ENCODE data around the gene FIBP. TPM values are rescaled to one million over a fixed set of nuclear protein-coding genes. Genes with fewer than 3 reads are reported as not detected.

Gene FIBP
- total and polyA plus RNA-seq, 2 of the 8 experiments (the other 6 are each of a cell fraction or from before 2014, with no cell fraction given): 74.3 to 173 TPM

DNA sequence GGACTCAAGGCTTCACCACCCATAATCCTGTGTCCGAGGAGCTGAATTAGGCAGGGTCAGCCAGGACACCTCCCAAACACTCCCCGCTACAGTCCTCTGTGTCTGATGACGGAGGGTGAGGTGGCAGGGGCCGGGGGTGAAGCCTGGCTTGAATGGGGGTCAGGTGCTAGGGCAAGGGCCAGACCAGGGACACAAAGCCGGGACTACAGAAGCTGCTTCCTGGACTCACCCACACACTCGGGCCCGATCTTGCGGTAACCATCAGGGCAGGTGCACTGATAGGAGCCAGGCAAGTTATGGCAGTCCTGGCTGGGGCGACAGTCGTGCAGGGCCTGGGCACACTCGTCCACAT lies 18.0 kb downstream of the FIBP start:
- Histone ChIP-seq H2BK12ac (ENCODE audit: low read depth, low read length) (0 out of 2 replicates have a peak overlapping the region, but pooled peaks have one; percentile 27), H3K4me2 (ENCODE audit: insufficient read depth in 1 of 2, low read depth in 2 of 2, low read length in 2 of 2) (no peak overlapping the region), H2AK5ac (ENCODE audit: low read depth, low read length) (no peak overlapping the region), H3K4me1 (replicated peaks in 1 of 4; ENCODE audit: control insufficient read depth in 3 of 4, insufficient read depth in 4 of 4, low read length in 3 of 4) (peaks cover 0 to 10% (median 3%) of the 10 kb centered on the region in 4 experiments; a peak in 5 of 7 replicates), H2BK20ac (ENCODE audit: low read length) (no peak overlapping the region), H3K14ac (ENCODE audit: insufficient read length) (no peak overlapping the region), H3K36me3 (ENCODE audit: control insufficient read depth in 2 of 4, insufficient read depth in 4 of 4, low read length in 3 of 4) (peaks cover 0 to 3% (median 0%) of the 10 kb centered on the region in 4 experiments; a peak in 3 of 8 replicates), H4K8ac (ENCODE audit: extremely low read depth, insufficient read depth, low read length) (no peak overlapping the region), H2AFZ (ENCODE audit: low read length) (no peak overlapping the region), H2BK5ac (ENCODE audit: low read depth, low read length) (no peak overlapping the region), H3K27me3 (replicated peaks in 1 of 4; ENCODE audit: control insufficient read depth in 3 of 4, extremely low read depth in 1 of 4, insufficient read depth in 3 of 4, low read length in 3 of 4) (peaks cover 0 to 32% (median 15%) of the 10 kb centered on the region in 4 experiments; a peak in 4 of 7 replicates), H3K79me1 (ENCODE audit: low read depth, low read length) (no peaks in the 10 kb centered on the region; the same call in 1 of the 2 replicates), H2BK15ac (ENCODE audit: low read length) (no peak overlapping the region), H4K91ac (replicated peaks; ENCODE audit: insufficient read length, low read length) (no peak overlapping the region), H3K79me2 (ENCODE audit: control insufficient read depth in 1 of 2, insufficient read depth in 2 of 2, low read length in 2 of 2) (no peaks in the 10 kb centered on the region), H3K23me2 (ENCODE audit: low read depth, low read length) (peaks cover 9% of the 10 kb centered on the region; the same call in 1 of the 2 replicates), H3K23ac (ENCODE audit: insufficient read length) (no peak overlapping the region), H3K27ac (ENCODE audit: low read depth, low read length) (no peak overlapping the region), H3K56ac (replicated peaks; ENCODE audit: insufficient read length, low read depth, low read length) (no peak overlapping the region), H4K5ac (ENCODE audit: insufficient read length, low read depth, low read length) (no peak overlapping the region), H3K4me3 (ENCODE audit: extremely low read depth in 1 of 4, insufficient read depth in 2 of 4, low read depth in 3 of 4, low read length in 4 of 4) (no peak overlapping the region), H3K9ac (replicated peaks in 1 of 4; ENCODE audit: extremely low read depth in 1 of 4, low read depth in 3 of 4, low read length in 3 of 4) (no peak overlapping the region), H4K20me1 (replicated peaks in 1 of 2; ENCODE audit: control insufficient read depth in 1 of 2, insufficient read depth in 2 of 2, low read length in 2 of 2) (peaks cover 0 to 2% of the 10 kb centered on the region in 2 experiments), H3K9me3 (ENCODE audit: insufficient read depth in 2 of 2, low read depth in 1 of 2, low read length in 1 of 2) (no peaks in the 10 kb centered on the region), H3K4ac (replicated peaks; ENCODE audit: insufficient read length, low read depth, low read length) (no peak overlapping the region), H3K18ac (ENCODE audit: extremely low read depth, low read length) (no peak overlapping the region), H2BK120ac (replicated peaks; ENCODE audit: low read depth, low read length) (no peak overlapping the region)
- ChIA-PET CTCF (ENCODE audit: partially characterized antibody) (interaction anchor here (3.0 to 8.9 kb wide), 4 partner anchors 10 to 18 kb away, joined by 15 to 210 read pairs (median 78); partner anchors contain the start of genes CCDC85B, CFL1, CTSW and FIBP), POLR2A (ENCODE audit: partially characterized antibody) (interaction anchor here (38.3 to 39.7 kb wide), 2 partner anchors 5 to 14 kb away, joined by 1071 read pairs; partner anchors contain the start of genes CCDC85B, CFL1, CTSW and EFEMP2)
- DNase-seq (ENCODE audit: low read depth in 1 of 2, low spot score in 2 of 2) (no peak), FAIRE-seq (no peak)
- 93% methylated on average over 11 of the region's 11 CpGs; no CpG with 5 or more reads in 1 of the 2 experiments for WGBS, 2 experiments (ENCODE audit: extremely low coverage in 1 of 2, insufficient coverage in 1 of 2, insufficient read length in 1 of 2, insufficient replicate concordance in 2 of 2, low coverage in 1 of 2, low lambda C conversion rate in 2 of 2, missing lambda C conversion rate in 1 of 2)
- TF ChIP-seq CREB1 (IDR thresholded peaks at IDR 0.05) (no peak), NRF1 (IDR thresholded peaks at IDR 0.05; ENCODE audit: low read depth, low read length) (no peak), CHD1 (IDR thresholded peaks at IDR 0.05; ENCODE audit: low read depth, low read length) (no peak), SAP30 (IDR thresholded peaks at IDR 0.05; ENCODE audit: insufficient read depth, insufficient replicate concordance, low read length) (no peak), SP2 (IDR thresholded peaks at IDR 0.05; ENCODE audit: low read length) (no peak), EZH2 (IDR thresholded peaks at IDR 0.05; ENCODE audit: low read depth, low read length, severe bottlenecking) (no peak), BACH1 (IDR thresholded peaks at IDR 0.05; ENCODE audit: low read length) (no peak), TCF12 (IDR thresholded peaks at IDR 0.05; ENCODE audit: low read depth, low read length) (no peak), POU5F1 (IDR thresholded peaks at IDR 0.05; ENCODE audit: low read depth, low read length) (no peak), GABPA (IDR thresholded peaks at IDR 0.05; ENCODE audit: borderline replicate concordance, insufficient read depth, low read length) (no peak)
- TF ChIP-seq, protein P1, sequence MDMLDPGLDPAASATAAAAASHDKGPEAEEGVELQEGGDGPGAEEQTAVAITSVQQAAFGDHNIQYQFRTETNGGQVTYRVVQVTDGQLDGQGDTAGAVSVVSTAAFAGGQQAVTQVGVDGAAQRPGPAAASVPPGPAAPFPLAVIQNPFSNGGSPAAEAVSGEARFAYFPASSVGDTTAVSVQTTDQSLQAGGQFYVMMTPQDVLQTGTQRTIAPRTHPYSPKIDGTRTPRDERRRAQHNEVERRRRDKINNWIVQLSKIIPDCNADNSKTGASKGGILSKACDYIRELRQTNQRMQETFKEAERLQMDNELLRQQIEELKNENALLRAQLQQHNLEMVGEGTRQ (IDR thresholded peaks at IDR 0.05; ENCODE audit: low read length): no peak
- TF ChIP-seq, protein P2, sequence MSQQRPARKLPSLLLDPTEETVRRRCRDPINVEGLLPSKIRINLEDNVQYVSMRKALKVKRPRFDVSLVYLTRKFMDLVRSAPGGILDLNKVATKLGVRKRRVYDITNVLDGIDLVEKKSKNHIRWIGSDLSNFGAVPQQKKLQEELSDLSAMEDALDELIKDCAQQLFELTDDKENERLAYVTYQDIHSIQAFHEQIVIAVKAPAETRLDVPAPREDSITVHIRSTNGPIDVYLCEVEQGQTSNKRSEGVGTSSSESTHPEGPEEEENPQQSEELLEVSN (IDR thresholded peaks at IDR 0.05): no peak
